ENCODE measurements around the gene HNRNPUL1.
A peak's percentile ranks its signal among the peaks of the same experiment; 100 is the strongest.

Gene HNRNPUL1

DNA sequence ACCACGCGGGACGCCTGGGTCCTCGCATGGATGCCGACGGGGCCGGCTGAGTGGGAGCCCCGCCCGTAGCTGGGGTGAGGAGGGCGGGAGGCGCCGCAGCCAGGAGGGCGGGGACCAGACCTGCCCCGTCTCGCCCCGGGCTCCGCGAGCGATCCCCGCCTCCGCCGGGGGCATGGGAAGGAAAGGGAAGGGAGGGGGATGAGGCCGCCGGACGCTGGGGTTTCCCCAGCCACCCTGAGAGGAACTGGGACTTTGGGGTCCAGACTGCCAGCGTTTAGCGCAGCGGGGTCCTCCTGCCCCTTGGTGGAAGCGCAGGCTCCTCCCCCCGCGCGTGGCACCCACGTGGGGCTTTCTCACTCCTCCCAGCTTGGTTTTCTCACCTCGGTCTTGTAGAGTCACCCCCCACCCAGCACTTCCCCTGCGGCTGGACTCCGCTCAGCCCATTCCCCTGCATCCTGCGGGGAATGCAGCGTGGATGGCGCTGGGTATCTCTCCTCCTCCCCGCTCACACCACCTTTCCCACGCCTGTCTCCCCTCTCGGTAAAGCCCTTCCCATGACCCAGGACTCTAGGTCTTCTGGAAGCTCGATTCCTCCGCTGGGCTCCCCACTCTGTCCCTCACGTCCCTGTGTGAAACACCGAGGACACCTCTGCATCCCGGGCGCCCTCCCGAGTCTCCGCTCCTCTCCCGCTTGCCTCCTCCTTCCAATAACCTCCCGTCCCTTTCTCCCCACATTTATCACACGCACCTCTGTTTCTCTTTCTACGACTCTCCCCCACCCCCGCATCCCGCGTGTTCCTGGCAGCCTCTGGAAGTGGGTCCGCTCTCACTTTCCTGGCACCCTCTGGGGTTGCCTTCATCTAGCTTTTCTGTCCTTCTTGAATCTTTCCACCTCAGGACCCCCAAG lies 87.4 kb downstream of the HNRNPUL1 start:
- DNase-seq (ENCODE audit: low read depth, low spot score) = peak; percentile 60
- H3K4me3 ChIP-seq (ENCODE audit: low read depth, low read length) = peak overlapping the region; percentile 85
- in situ Hi-C loops (cut with HindIII; ENCODE audit: low sequenced_read_pairs) = no loop called here
- no peak for TF ChIP-seq CTCF (IDR thresholded peaks at IDR 0.05; ENCODE audit: low read depth, low read length)

GRCh38 chr19:41352279-41352608 lies 88.1 kb downstream of the HNRNPUL1 start:
- no peak for TF ChIP-seq CTCF (IDR thresholded peaks at IDR 0.05; ENCODE audit: low read depth, low read length)
- in situ Hi-C loops (cut with HindIII; ENCODE audit: low sequenced_read_pairs) = no loop called here
- DNase-seq (ENCODE audit: low read depth, low spot score) = no peak
- peak overlapping the region; percentile 85 for H3K4me3 ChIP-seq (ENCODE audit: low read depth, low read length)

DNA sequence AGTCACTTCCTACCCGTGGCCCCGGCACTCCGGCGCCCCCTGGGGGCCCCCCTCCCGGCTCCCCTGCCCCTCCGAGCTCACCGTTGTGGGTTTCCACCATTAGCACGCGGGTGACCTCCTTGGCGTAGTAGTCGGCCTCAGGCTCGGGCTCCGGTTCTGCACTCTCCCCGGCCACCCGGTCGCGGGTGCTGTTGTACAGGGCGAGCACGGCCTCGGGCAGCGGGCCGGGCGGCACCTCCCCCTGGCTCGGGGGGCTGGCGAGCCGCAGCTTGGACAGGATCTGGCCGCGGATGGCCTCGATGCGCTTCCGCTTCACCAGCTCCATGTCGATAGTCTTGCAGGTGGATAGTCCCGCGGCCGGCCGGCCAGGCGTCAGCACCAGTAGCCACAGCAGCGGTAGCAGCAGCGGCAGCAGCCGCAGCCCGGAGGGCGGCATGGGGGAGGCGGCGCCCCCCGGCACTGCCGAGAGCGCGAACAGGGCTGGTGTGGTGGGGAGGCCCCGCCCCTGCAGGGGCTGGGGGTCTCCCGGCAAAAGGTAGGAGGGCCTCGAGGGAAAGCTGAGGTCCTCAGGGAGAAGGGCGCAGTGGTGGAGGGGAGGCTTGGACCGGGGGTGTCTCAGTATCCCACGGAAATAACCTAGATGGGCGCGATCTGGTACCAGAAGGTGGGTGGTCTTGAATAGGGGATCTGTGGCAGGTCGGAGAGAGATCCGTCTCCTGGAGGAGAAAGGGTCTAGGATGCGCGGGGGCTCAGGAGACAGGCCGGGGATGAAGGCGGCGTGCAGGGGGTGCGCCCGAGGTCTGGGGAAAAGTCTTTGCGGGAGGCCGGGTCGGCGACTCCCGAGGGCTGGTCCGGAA lies 88.7 kb downstream of the HNRNPUL1 start:
- peak; percentile 46 for DNase-seq (ENCODE audit: low read depth, low spot score)
- H3K4me3 ChIP-seq (ENCODE audit: low read depth, low read length) = peak overlapping the region; percentile 85
- TF ChIP-seq CTCF (IDR thresholded peaks at IDR 0.05; ENCODE audit: low read depth, low read length) = peak; percentile 65
- in situ Hi-C loops (cut with HindIII; ENCODE audit: low sequenced_read_pairs) = no loop called here

GRCh38 chr19:41353466-41354342 lies 89.5 kb downstream of the HNRNPUL1 start, which contains the start of gene TGFB1:
Gene TGFB1, minus strand, starts transcription at chr19:41353922. Its CDS starts 878 bp downstream, at chr19:41353044.
- DNase-seq (ENCODE audit: low read depth, low spot score) = peak; percentile 89
- TF ChIP-seq CTCF (IDR thresholded peaks at IDR 0.05; ENCODE audit: low read depth, low read length) = peak; percentile 91
- peak within 1 kb of the TSS; percentile 85 for H3K4me3 ChIP-seq (ENCODE audit: low read depth, low read length)
- in situ Hi-C loops (cut with HindIII; ENCODE audit: low sequenced_read_pairs) = no loop called here

DNA sequence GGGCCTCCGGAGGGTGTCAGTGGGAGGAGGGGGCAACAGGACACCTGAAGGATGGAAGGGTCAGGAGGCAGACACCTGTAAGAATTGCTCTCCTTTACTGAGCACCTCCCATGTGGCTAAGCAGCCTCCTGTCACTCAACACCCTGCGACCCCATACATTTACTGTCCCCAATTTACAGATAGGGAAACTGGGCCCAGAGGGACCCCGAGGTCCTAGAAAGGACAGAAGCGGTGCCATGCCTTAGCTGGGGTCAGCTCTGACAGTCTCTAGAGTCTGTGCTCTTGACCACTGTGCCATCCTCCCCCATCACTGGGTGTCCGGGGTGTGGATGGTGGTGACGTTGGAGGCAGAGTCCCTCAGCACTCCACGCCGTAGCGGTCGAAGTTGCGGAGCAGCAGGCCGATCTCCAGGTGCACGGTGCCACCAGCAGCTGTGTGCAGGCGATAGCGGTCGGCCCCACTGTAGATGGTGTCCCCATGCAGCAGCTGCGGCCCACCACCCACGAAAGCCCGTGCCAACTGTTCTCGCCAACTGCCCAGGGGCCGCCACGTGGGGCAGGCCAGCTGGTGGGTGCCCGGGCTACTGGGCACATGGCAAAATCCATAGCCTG lies 90.3 kb downstream of the HNRNPUL1 start:
- in situ Hi-C loops (cut with HindIII; ENCODE audit: low sequenced_read_pairs) = no loop called here
- no peak for TF ChIP-seq CTCF (IDR thresholded peaks at IDR 0.05; ENCODE audit: low read depth, low read length)
- peak overlapping the region; percentile 85 for H3K4me3 ChIP-seq (ENCODE audit: low read depth, low read length)
- DNase-seq (ENCODE audit: low read depth, low spot score) = no peak
